ENCODE data around the gene OSCAR. TPM values are rescaled to one million over a fixed set of nuclear protein-coding genes. Genes with fewer than 3 reads are reported as not detected.

The OSCAR gene
- total and polyA plus RNA-seq, 2 of the 13 experiments (the other 11 are each of a cell fraction or from before 2014, with no cell fraction given) = 1.9 TPM; not detected in 1

DNA sequence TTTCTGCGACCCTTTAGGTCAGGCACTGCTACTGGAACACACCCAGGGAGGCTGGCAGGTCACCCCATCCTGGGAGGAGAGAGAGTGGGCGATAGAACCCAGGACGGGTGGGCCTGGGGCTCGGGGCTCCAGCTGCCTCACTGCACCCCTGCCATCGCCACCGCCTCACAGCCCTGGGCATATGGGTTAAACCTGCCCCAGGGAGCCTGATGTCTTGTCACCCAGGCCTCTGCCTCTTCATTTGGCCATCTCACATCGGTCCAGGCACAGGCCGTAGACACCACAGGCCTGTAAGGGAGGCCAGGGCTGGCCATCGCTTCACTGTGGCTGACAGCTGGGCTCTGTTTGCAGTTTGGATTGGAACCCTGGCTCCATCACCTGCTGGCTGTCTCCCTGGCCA lies 25.1 kb upstream of the OSCAR start:
- Histone ChIP-seq H3K4me3 (replicated peaks in 1 of 3; ENCODE audit: insufficient read depth in 1 of 3, low read depth in 2 of 3, low read length in 3 of 3) (no peak overlapping the region), H3K27ac (ENCODE audit: extremely low read length, insufficient read depth, low read length) (no peak overlapping the region), H3K36me3 (replicated peaks in 1 of 2; ENCODE audit: control insufficient read depth in 1 of 2, insufficient read depth in 2 of 2, low read length in 2 of 2) (peaks cover 23 to 67% of the 10 kb centered on the region in 2 experiments; a peak in 4 of 5 replicates), H3K4me1 (ENCODE audit: insufficient read depth, low read length) (no peaks in the 10 kb centered on the region), H3K9me3 (ENCODE audit: low read length) (no peaks in the 10 kb centered on the region), H3K9ac (ENCODE audit: insufficient read depth, low read depth, low read length) (no peak overlapping the region), H2AFZ (ENCODE audit: low read length) (no peak overlapping the region), H3K27me3 (ENCODE audit: control insufficient read depth in 1 of 2, insufficient read depth in 2 of 2, low read length in 2 of 2) (no peaks in the 10 kb centered on the region), H4K20me1 (ENCODE audit: insufficient read depth, low read length) (no peaks in the 10 kb centered on the region), H3K79me2 (ENCODE audit: insufficient read depth, low read length) (no peaks in the 10 kb centered on the region), H3K4me2 (ENCODE audit: low read depth, low read length) (no peak overlapping the region)
- intact Hi-C loops (cut with micrococcal nuclease; ENCODE audit: unreplicated experiment) = no loop called here
- no TSS peak for BruUV-seq (replicated peaks)
- ATAC-seq (no peak), DNase-seq (ENCODE audit: low spot score) (no peak), FAIRE-seq (no peak)
- TF ChIP-seq BRCA1 (CRISPR knock-in tag; IDR thresholded peaks at IDR 0.05) = no peak
- TF ChIP-seq, protein P1, sequence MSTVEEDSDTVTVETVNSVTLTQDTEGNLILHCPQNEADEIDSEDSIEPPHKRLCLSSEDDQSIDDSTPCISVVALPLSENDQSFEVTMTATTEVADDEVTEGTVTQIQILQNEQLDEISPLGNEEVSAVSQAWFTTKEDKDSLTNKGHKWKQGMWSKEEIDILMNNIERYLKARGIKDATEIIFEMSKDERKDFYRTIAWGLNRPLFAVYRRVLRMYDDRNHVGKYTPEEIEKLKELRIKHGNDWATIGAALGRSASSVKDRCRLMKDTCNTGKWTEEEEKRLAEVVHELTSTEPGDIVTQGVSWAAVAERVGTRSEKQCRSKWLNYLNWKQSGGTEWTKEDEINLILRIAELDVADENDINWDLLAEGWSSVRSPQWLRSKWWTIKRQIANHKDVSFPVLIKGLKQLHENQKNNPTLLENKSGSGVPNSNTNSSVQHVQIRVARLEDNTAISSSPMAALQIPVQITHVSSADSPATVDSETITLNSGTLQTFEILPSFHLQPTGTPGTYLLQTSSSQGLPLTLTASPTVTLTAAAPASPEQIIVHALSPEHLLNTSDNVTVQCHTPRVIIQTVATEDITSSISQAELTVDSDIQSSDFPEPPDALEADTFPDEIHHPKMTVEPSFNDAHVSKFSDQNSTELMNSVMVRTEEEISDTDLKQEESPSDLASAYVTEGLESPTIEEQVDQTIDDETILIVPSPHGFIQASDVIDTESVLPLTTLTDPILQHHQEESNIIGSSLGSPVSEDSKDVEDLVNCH (CRISPR knock-in tag; IDR thresholded peaks at IDR 0.05) = no peak
- TF ChIP-seq, protein P2, sequence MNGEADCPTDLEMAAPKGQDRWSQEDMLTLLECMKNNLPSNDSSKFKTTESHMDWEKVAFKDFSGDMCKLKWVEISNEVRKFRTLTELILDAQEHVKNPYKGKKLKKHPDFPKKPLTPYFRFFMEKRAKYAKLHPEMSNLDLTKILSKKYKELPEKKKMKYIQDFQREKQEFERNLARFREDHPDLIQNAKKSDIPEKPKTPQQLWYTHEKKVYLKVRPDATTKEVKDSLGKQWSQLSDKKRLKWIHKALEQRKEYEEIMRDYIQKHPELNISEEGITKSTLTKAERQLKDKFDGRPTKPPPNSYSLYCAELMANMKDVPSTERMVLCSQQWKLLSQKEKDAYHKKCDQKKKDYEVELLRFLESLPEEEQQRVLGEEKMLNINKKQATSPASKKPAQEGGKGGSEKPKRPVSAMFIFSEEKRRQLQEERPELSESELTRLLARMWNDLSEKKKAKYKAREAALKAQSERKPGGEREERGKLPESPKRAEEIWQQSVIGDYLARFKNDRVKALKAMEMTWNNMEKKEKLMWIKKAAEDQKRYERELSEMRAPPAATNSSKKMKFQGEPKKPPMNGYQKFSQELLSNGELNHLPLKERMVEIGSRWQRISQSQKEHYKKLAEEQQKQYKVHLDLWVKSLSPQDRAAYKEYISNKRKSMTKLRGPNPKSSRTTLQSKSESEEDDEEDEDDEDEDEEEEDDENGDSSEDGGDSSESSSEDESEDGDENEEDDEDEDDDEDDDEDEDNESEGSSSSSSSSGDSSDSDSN (CRISPR knock-in tag; IDR thresholded peaks at IDR 0.05) = no peak
- POLR2A ChIA-PET = no interaction called here
- 100% methylated on average over 1 of the region's 9 CpGs for WGBS (ENCODE audit: low lambda C conversion rate)
- CTCF ChIA-PET (ENCODE audit: low intra/inter-chr PET ratio, low total read pairs) = no interaction called here
- in situ Hi-C loops (cut with HindIII; ENCODE audit: extremely low pct_ligation_motif_present, low pct_unique_long_range_greater_than_20kb) = no loop called here

DNA sequence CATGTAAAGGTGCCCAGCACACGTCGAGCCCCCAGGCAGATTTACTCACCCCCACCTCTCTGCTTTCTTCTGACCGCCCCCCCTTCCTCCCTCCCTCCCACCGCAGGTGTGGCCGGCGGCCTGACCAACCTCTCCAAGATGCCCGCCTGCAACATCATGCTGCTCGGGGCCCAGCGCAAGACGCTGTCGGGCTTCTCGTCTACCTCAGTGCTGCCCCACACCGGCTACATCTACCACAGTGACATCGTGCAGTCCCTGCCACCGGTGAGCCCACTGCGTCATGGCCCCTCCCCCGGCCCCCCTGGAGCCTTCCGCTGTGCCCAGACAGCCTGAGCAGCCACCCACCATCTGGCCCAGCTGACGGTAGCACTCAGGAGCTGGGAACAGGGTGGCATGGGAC lies 23.8 kb upstream of the OSCAR start:
- H4K20me1 ChIP-seq (ENCODE audit: insufficient read depth, low read length) = no peaks in the 10 kb centered on the region
- H3K36me3 ChIP-seq (replicated peaks in 1 of 2; ENCODE audit: control insufficient read depth in 1 of 2, insufficient read depth in 2 of 2, low read length in 2 of 2) = peaks cover 22 to 74% of the 10 kb centered on the region in 2 experiments; a peak in 4 of 5 replicates
- no peak overlapping the region for H2AFZ ChIP-seq (ENCODE audit: low read length)
- ATAC-seq (no peak), FAIRE-seq (no peak), DNase-seq (ENCODE audit: low spot score) (no peak)
- in situ Hi-C loops (cut with HindIII; ENCODE audit: extremely low pct_ligation_motif_present, low pct_unique_long_range_greater_than_20kb) (no loop called here), intact Hi-C loops (cut with micrococcal nuclease; ENCODE audit: unreplicated experiment) (no loop called here)
- no peaks in the 10 kb centered on the region for H3K27me3 ChIP-seq (ENCODE audit: control insufficient read depth in 1 of 2, insufficient read depth in 2 of 2, low read length in 2 of 2)
- BruUV-seq (replicated peaks) = no TSS peak
- POLR2A ChIA-PET = interaction anchor here (1.6 kb wide), 1 partner anchor 13 kb away, joined by 4 read pairs; no protein-coding TSS in a partner anchor
- no peak overlapping the region for H3K4me2 ChIP-seq (ENCODE audit: low read depth, low read length)
- no peaks in the 10 kb centered on the region for H3K4me1 ChIP-seq (ENCODE audit: insufficient read depth, low read length)
- no peak overlapping the region for H3K9ac ChIP-seq (ENCODE audit: insufficient read depth, low read depth, low read length)
- WGBS (ENCODE audit: low lambda C conversion rate) = 98% methylated on average over 16 of the region's 19 CpGs
- H3K79me2 ChIP-seq (ENCODE audit: insufficient read depth, low read length) = no peaks in the 10 kb centered on the region
- H3K9me3 ChIP-seq (ENCODE audit: low read length) = no peaks in the 10 kb centered on the region
- H3K4me3 ChIP-seq (replicated peaks in 1 of 3; ENCODE audit: insufficient read depth in 1 of 3, low read depth in 2 of 3, low read length in 3 of 3) = no peak overlapping the region
- CTCF ChIA-PET (ENCODE audit: low intra/inter-chr PET ratio, low total read pairs) = no interaction called here
- no peak overlapping the region for H3K27ac ChIP-seq (ENCODE audit: extremely low read length, insufficient read depth, low read length)
- TF ChIP-seq ZNF678 (CRISPR knock-in tag; IDR thresholded peaks at IDR 0.05) (no peak), SETDB1 (CRISPR knock-in tag; IDR thresholded peaks at IDR 0.05; ENCODE audit: borderline replicate concordance) (no peak), KDM2A (CRISPR knock-in tag; IDR thresholded peaks at IDR 0.05; ENCODE audit: borderline replicate concordance, low read depth) (no peak), SMAD1 (CRISPR knock-in tag; IDR thresholded peaks at IDR 0.05; ENCODE audit: borderline replicate concordance, low read depth) (no peak), MIER3 (CRISPR knock-in tag; IDR thresholded peaks at IDR 0.05; ENCODE audit: borderline replicate concordance) (no peak), GLI4 (CRISPR knock-in tag; IDR thresholded peaks at IDR 0.05; ENCODE audit: borderline replicate concordance) (no peak), DR1 (CRISPR knock-in tag; IDR thresholded peaks at IDR 0.05) (no peak)
- TF ChIP-seq, protein P3, sequence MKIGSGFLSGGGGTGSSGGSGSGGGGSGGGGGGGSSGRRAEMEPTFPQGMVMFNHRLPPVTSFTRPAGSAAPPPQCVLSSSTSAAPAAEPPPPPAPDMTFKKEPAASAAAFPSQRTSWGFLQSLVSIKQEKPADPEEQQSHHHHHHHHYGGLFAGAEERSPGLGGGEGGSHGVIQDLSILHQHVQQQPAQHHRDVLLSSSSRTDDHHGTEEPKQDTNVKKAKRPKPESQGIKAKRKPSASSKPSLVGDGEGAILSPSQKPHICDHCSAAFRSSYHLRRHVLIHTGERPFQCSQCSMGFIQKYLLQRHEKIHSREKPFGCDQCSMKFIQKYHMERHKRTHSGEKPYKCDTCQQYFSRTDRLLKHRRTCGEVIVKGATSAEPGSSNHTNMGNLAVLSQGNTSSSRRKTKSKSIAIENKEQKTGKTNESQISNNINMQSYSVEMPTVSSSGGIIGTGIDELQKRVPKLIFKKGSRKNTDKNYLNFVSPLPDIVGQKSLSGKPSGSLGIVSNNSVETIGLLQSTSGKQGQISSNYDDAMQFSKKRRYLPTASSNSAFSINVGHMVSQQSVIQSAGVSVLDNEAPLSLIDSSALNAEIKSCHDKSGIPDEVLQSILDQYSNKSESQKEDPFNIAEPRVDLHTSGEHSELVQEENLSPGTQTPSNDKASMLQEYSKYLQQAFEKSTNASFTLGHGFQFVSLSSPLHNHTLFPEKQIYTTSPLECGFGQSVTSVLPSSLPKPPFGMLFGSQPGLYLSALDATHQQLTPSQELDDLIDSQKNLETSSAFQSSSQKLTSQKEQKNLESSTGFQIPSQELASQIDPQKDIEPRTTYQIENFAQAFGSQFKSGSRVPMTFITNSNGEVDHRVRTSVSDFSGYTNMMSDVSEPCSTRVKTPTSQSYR (CRISPR knock-in tag; IDR thresholded peaks at IDR 0.05; ENCODE audit: borderline replicate concordance) = no peak
